ENCODE measurements around the gene TRAF7. TPM values are rescaled to one million over a fixed set of nuclear protein-coding genes. Genes with fewer than 3 reads are reported as not detected.

The TRAF7 gene
- total RNA-seq, 1 experiment from 2014 or later, result 44.9 TPM

DNA sequence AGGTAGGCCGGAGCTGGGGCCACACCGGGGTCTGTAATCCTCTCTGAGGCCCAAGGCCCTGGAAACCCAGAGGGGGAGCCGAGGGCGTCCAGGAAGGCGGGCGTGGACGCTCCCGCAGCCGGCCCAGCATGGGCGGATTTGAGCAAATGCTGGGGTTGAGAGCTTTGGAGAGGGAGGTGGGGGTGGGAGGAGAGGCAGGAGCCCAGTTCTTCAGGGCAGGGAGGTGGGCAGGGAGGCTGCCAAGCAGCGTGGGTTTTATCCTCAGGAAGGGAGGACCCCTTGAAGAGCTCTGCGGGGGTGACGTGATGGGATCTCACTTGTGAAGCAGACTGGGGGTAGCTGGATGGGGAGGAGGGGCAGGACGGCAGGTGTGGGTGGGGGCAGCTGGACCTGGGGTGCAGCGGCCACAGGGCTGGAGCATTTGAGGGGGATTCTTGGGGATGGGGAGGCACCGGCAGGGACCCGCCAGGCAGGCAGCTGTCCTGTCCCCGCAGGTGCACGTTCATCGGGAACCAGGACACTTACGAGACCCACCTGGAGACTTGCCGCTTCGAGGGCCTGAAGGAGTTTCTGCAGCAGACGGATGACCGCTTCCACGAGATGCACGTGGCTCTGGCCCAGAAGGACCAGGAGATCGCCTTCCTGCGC, 17.2 kb downstream of the TRAF7 start:
- Histone ChIP-seq H3K27ac (ENCODE audit: low read length) (no peak overlapping the region), H3K79me2 (ENCODE audit: low read length) (no peaks in the 10 kb centered on the region), H2AFZ (ENCODE audit: low read length) (no peak overlapping the region), H3K9ac (ENCODE audit: low read length) (no peak overlapping the region), H3K4me3 (ENCODE audit: low read length) (no peak overlapping the region), H3K27me3 (ENCODE audit: low read length) (no peaks in the 10 kb centered on the region), H4K20me1 (ENCODE audit: low read length) (no peaks in the 10 kb centered on the region), H3K9me3 (ENCODE audit: low read length) (no peaks in the 10 kb centered on the region), H3F3A (ENCODE audit: low read length, unreplicated experiment) (no peaks in the 10 kb centered on the region), H3K36me3 (ENCODE audit: low read depth, low read length) (no peaks in the 10 kb centered on the region), H3K4me2 (ENCODE audit: low read length) (no peak overlapping the region), H3K9me2 (replicated peaks; ENCODE audit: low read length) (no peaks in the 10 kb centered on the region), H3K4me1 (ENCODE audit: insufficient read depth, low read length) (no peaks in the 10 kb centered on the region)
- CTCF ChIA-PET, result no interaction called here
- POLR2A ChIA-PET (ENCODE audit: unreplicated experiment), result no interaction called here
- DNase-seq, result no peak
- intact Hi-C loops (cut with micrococcal nuclease), result no loop called here
- BruUV-seq (replicated peaks), result no TSS peak
- ATAC-seq, result no peak
- no peak for TF ChIP-seq EZH2 (IDR thresholded peaks at IDR 0.05; ENCODE audit: low read length, unreplicated experiment)

DNA sequence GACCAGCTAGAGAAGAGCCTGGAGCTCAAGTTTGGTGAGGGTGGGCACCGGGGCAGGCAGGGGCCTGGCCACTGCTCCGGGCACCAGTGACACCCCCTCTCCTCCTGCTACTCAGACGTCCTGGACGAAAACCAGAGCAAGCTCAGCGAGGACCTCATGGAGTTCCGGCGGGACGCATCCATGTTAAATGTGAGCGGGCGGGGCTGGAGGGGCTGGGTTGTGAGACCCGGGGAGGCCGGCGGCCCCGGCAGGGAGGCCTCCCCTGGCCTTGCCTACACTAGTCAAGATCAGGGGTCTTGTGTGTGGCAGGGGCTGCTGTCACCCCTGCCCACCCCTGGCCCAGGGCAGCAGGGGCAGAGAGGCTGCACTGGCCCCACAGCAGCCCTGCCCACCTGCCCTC, 17.8 kb downstream of the TRAF7 start:
- ChIA-PET POLR2A (ENCODE audit: unreplicated experiment) (no interaction called here), CTCF (no interaction called here)
- no peaks in the 10 kb centered on the region for H3K27me3 ChIP-seq (ENCODE audit: low read length)
- H3K4me2 ChIP-seq (ENCODE audit: low read length), result no peak overlapping the region
- H3K79me2 ChIP-seq (ENCODE audit: low read length), result no peaks in the 10 kb centered on the region
- no peaks in the 10 kb centered on the region for H3K36me3 ChIP-seq (ENCODE audit: low read depth, low read length)
- no peak for DNase-seq
- H2AFZ ChIP-seq (ENCODE audit: low read length), result no peak overlapping the region
- no peaks in the 10 kb centered on the region for H4K20me1 ChIP-seq (ENCODE audit: low read length)
- TF ChIP-seq, protein P1, sequence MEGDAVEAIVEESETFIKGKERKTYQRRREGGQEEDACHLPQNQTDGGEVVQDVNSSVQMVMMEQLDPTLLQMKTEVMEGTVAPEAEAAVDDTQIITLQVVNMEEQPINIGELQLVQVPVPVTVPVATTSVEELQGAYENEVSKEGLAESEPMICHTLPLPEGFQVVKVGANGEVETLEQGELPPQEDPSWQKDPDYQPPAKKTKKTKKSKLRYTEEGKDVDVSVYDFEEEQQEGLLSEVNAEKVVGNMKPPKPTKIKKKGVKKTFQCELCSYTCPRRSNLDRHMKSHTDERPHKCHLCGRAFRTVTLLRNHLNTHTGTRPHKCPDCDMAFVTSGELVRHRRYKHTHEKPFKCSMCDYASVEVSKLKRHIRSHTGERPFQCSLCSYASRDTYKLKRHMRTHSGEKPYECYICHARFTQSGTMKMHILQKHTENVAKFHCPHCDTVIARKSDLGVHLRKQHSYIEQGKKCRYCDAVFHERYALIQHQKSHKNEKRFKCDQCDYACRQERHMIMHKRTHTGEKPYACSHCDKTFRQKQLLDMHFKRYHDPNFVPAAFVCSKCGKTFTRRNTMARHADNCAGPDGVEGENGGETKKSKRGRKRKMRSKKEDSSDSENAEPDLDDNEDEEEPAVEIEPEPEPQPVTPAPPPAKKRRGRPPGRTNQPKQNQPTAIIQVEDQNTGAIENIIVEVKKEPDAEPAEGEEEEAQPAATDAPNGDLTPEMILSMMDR (conservative IDR thresholded peaks at IDR 0.05; ENCODE audit: low read depth, low read length), result no peak
- TF ChIP-seq EZH2 (IDR thresholded peaks at IDR 0.05; ENCODE audit: low read length, unreplicated experiment) (no peak), EZH2phosphoT487 (IDR thresholded peaks at IDR 0.05; ENCODE audit: borderline replicate concordance, low read length) (no peak)
- H3K9me2 ChIP-seq (replicated peaks; ENCODE audit: low read length), result no peaks in the 10 kb centered on the region
- H3K9ac ChIP-seq (ENCODE audit: low read length), result no peak overlapping the region
- no peak for ATAC-seq
- no TSS peak for BruUV-seq (replicated peaks)
- no peaks in the 10 kb centered on the region for H3K9me3 ChIP-seq (ENCODE audit: low read length)
- H3K4me1 ChIP-seq (ENCODE audit: insufficient read depth, low read length), result no peaks in the 10 kb centered on the region
- H3F3A ChIP-seq (ENCODE audit: low read length, unreplicated experiment), result no peaks in the 10 kb centered on the region
- no peak overlapping the region for H3K4me3 ChIP-seq (ENCODE audit: low read length)
- intact Hi-C loops (cut with micrococcal nuclease), result no loop called here
- H3K27ac ChIP-seq (ENCODE audit: low read length), result no peak overlapping the region

DNA sequence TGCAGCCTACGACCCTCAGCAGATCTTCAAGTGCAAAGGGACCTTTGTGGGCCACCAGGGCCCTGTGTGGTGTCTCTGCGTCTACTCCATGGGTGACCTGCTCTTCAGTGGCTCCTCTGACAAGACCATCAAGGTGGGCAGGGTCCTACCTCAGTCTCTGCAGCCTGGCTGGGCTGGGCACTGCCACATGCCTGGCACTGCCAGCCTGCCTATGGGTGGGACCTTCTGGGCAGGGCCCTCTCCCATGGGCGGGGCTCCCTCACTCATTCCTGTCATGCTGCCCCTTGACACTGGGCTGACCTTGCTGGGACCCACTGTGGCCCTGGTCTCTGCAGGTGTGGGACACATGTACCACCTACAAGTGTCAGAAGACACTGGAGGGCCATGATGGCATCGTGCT, 18.3 kb downstream of the TRAF7 start:
- H3K9me3 ChIP-seq (ENCODE audit: low read length), result no peaks in the 10 kb centered on the region
- DNase-seq (no peak), ATAC-seq (no peak)
- intact Hi-C loops (cut with micrococcal nuclease), result no loop called here
- no peak overlapping the region for H3K4me2 ChIP-seq (ENCODE audit: low read length)
- no peak overlapping the region for H3K9ac ChIP-seq (ENCODE audit: low read length)
- no peak overlapping the region for H2AFZ ChIP-seq (ENCODE audit: low read length)
- no peaks in the 10 kb centered on the region for H3K79me2 ChIP-seq (ENCODE audit: low read length)
- no TSS peak for BruUV-seq (replicated peaks)
- POLR2A ChIA-PET (ENCODE audit: unreplicated experiment), result no interaction called here
- H3F3A ChIP-seq (ENCODE audit: low read length, unreplicated experiment), result no peaks in the 10 kb centered on the region
- H4K20me1 ChIP-seq (ENCODE audit: low read length), result no peaks in the 10 kb centered on the region
- no peaks in the 10 kb centered on the region for H3K9me2 ChIP-seq (replicated peaks; ENCODE audit: low read length)
- CTCF ChIA-PET, result no interaction called here
- TF ChIP-seq, protein P1 (conservative IDR thresholded peaks at IDR 0.05; ENCODE audit: low read depth, low read length), result no peak
- no peak for TF ChIP-seq EZH2phosphoT487 (IDR thresholded peaks at IDR 0.05; ENCODE audit: borderline replicate concordance, low read length)
- no peak for TF ChIP-seq EZH2 (IDR thresholded peaks at IDR 0.05; ENCODE audit: low read length, unreplicated experiment)
- H3K4me3 ChIP-seq (ENCODE audit: low read length), result no peak overlapping the region
- H3K27ac ChIP-seq (ENCODE audit: low read length), result no peak overlapping the region
- H3K4me1 ChIP-seq (ENCODE audit: insufficient read depth, low read length), result no peaks in the 10 kb centered on the region
- H3K36me3 ChIP-seq (ENCODE audit: low read depth, low read length), result no peaks in the 10 kb centered on the region
- no peaks in the 10 kb centered on the region for H3K27me3 ChIP-seq (ENCODE audit: low read length)

All from PC-3 (cell line).